Hematopoietic multipotent progenitor cell treated with erythropoietin and hydrocortisone succinate and interleukin-3 and kit ligand, for 15 days (in vitro differentiated cells): ENCODE measurements around the gene MAD2L2.

ENCODE experiments used
- DNase-seq: peaks from one replicate; pipeline ENCODE4 v3.0.0-alpha.2; 2015; ENCODE audit warnings: low spot score

Gene MAD2L2

GRCh38 chr1:11681071-11681771 lies at the start of gene MAD2L2:
Gene MAD2L2, minus strand, starts transcription at chr1:11681148. Its CDS starts 547 bp downstream, at chr1:11680601.
- DNase-seq: peak; percentile 85

- DNase-seq: no peak
These were observed 49.5 kb upstream of the MAD2L2 start for GRCh38 chr1:11730429-11730891.

- DNase-seq: no peak
These were observed 48.8 kb upstream of the MAD2L2 start for GRCh38 chr1:11729498-11730428.

GRCh38 chr1:11729155-11729497 lies 48.2 kb upstream of the MAD2L2 start:
- DNase-seq: no peak

- DNase-seq: no peak
These were observed 47.3 kb upstream of the MAD2L2 start for GRCh38 chr1:11728126-11728806.

- DNase-seq: no peak
These were observed 46.2 kb upstream of the MAD2L2 start for GRCh38 chr1:11727119-11727518.

GRCh38 chr1:11725616-11726015 lies 44.7 kb upstream of the MAD2L2 start:
- no peak for DNase-seq

GRCh38 chr1:11722538-11722937 lies 41.6 kb upstream of the MAD2L2 start:
- DNase-seq: no peak

GRCh38 chr1:11721311-11721710 lies 40.4 kb upstream of the MAD2L2 start:
- no peak for DNase-seq

GRCh38 chr1:11720525-11720924 lies 39.6 kb upstream of the MAD2L2 start:
- no peak for DNase-seq

- no peak for DNase-seq
These were observed 39.1 kb upstream of the MAD2L2 start for GRCh38 chr1:11720033-11720376.

- DNase-seq: peak; percentile 82
These were observed 38.5 kb upstream of the MAD2L2 start for GRCh38 chr1:11719313-11720032.

GRCh38 chr1:11714831-11715575 lies 34.1 kb upstream of the MAD2L2 start:
- no peak for DNase-seq

GRCh38 chr1:11713095-11713494 lies 32.1 kb upstream of the MAD2L2 start:
- no peak for DNase-seq

- no peak for DNase-seq
These were observed 31.3 kb upstream of the MAD2L2 start for GRCh38 chr1:11712285-11712684.

GRCh38 chr1:11711490-11711889 lies 30.5 kb upstream of the MAD2L2 start:
- DNase-seq: no peak

GRCh38 chr1:11708554-11709350 lies 27.8 kb upstream of the MAD2L2 start:
- DNase-seq: no peak

GRCh38 chr1:11707621-11708276 lies 26.8 kb upstream of the MAD2L2 start:
- peak; percentile 47 for DNase-seq

GRCh38 chr1:11706292-11706691 lies 25.3 kb upstream of the MAD2L2 start:
- no peak for DNase-seq

- no peak for DNase-seq
These were observed 24.6 kb upstream of the MAD2L2 start for GRCh38 chr1:11705596-11705995.
